ENCODE measurements around the gene SLC6A15. TPM values are rescaled to one million over a fixed set of nuclear protein-coding genes. Genes with fewer than 3 reads are reported as not detected.
A peak's percentile ranks its signal among the peaks of the same experiment; 100 is the strongest.

SLC6A15 gene
- total RNA-seq, 1 experiment from 2014 or later = 24.4 TPM

DNA sequence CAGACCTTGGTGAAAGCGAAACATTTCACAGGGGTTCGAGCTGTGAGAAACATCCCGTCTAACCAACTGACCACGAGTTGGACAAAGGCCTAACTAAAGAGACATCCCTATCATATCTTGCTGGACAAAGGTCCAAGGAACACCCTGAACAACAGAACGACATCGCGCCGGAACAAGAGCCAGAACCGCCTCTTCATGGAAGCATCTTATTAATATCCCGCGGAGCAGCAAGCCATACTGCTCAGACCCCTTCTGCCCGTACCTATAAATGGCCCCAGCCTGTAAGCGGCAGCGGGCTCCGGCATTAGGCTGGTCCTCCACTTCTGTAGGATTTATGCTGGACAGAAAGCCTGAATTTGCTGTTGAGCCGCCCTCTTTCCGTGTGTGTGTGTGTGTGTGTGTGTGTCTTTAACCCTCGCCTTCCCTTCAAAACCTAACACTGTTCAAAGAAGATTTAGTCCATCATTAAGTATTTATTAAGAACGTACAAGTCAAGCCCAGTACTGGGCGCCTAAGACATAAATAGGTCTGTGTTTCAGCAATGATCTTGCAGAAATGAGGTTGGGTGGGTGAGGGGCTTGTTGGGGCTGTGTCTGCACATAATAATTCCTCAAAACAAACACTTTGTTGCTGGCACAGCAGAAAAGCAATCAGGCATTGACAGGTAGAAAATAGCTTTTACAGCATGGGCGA lies 1.9 kb downstream of the SLC6A15 start:
- H3K27ac ChIP-seq = peak overlapping the region; percentile 72
- DNase-seq = peak; percentile 32 to 51
- no peaks in the 10 kb centered on the region for H3K36me3 ChIP-seq
- H3K9me3 ChIP-seq (replicated peaks) = no peaks in the 10 kb centered on the region
- no peaks in the 10 kb centered on the region for H3K27me3 ChIP-seq
- H3K4me3 ChIP-seq = peak overlapping the region; percentile 82
- H3K4me1 ChIP-seq = no peaks in the 10 kb centered on the region

DNA sequence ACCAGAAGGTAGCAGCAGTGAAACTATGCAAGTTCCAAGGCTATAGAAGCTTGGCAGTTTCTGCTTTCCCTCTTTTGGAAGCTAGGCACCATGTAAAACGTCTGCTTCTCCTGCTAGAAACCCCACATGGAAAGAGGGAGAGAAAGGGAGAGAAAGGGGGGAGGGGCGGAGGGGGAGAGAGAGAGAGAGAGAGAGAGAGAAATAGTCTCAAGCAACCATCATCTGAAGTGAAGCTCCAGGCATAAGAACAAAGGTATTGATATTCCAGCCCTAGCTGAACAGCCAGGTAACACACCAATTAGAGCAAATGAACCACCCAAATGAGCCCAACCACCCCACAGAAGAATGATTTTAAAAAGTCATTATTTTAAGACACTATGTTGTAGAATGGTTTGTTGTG lies 8.5 kb downstream of the SLC6A15 start:
- H3K4me1 ChIP-seq = no peaks in the 10 kb centered on the region
- H3K4me3 ChIP-seq = no peak overlapping the region
- no peak overlapping the region for H3K27ac ChIP-seq
- no peaks in the 10 kb centered on the region for H3K9me3 ChIP-seq (replicated peaks)
- no peak for DNase-seq
- no peaks in the 10 kb centered on the region for H3K27me3 ChIP-seq
- H3K36me3 ChIP-seq = no peaks in the 10 kb centered on the region

DNA sequence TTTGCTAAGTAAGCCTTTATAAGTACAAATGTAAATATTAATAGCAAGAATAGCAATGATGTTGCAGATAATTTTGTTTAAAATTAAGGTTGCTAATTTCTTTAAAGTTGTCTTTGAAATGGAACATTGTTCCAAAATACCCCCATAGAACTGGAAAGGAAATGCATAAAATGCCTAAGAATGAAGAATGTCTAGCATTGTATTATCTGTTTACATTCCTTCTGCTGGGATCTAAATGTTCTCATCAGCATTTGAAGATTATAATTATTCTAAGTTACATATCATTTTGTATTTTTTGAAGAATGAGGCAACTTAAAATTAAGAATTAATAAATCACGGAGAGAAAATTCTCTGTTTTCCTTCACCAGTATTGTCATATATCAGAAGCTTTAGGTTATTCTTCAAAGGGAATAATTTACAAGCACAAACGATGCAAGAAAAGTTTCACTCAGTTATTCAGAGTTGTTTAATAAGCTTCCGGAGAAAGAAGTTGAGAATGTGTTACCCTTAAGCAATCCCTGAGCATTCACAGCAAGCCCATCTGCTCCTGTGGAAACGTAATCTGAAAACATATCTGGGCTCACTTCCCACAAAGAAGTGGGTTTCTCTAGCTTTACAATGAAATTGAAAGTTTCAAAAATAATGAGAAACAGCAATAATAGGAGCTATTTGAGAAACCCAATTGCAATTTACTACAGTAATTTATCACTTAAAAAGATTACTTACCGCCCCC lies 21.3 kb downstream of the SLC6A15 start:
- Histone ChIP-seq H3K27me3 (no peaks in the 10 kb centered on the region), H3K36me3 (no peaks in the 10 kb centered on the region), H3K4me3 (no peak overlapping the region), H3K4me1 (no peaks in the 10 kb centered on the region), H3K27ac (no peak overlapping the region), H3K9me3 (replicated peaks) (no peaks in the 10 kb centered on the region)
- DNase-seq = no peak

DNA sequence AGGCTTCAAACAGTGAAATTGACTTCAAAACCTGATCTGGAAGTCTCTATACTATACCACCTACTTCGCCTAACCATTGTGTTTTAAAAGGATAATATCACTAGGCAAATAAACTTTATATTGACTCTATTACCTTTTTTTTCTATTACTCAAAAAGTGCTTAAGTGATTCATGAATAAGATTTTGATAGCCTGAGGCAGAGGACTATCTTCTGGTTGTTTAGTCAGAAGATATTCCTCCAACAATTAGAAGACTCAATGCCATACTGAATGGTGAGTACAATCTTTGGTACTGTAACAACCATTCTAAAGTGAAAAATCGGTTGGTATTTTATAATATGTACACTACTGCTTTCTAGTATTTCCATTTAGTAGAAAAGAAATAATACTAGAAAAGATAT lies 22.8 kb downstream of the SLC6A15 start:
- Histone ChIP-seq H3K4me1 (no peaks in the 10 kb centered on the region), H3K36me3 (no peaks in the 10 kb centered on the region), H3K27me3 (no peaks in the 10 kb centered on the region), H3K27ac (no peak overlapping the region), H3K9me3 (replicated peaks) (no peaks in the 10 kb centered on the region), H3K4me3 (no peak overlapping the region)
- DNase-seq = no peak

DNA sequence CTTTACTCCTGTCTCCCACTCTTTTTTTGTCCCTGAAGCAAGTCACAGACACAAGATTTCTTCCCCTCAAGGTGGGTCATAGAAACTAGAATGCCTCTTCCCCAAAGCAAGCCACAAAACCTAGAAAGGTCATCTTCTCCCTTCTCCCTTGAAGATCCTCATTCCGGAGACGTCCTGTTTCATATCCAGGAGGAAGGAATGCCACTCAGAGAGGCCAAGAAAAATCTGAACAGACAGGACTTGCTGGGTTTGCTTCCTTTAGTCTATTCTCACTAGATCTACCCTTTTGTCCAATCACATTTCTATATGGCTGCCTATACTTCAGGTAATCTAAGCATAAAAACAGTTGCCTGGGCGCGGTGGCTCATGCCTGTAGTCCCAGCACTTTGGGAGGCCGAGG lies 23.7 kb downstream of the SLC6A15 start:
- Histone ChIP-seq H3K4me3 (no peak overlapping the region), H3K9me3 (replicated peaks) (no peaks in the 10 kb centered on the region), H3K27ac (no peak overlapping the region), H3K36me3 (no peaks in the 10 kb centered on the region), H3K4me1 (no peaks in the 10 kb centered on the region), H3K27me3 (no peaks in the 10 kb centered on the region)
- no peak for DNase-seq

DNA sequence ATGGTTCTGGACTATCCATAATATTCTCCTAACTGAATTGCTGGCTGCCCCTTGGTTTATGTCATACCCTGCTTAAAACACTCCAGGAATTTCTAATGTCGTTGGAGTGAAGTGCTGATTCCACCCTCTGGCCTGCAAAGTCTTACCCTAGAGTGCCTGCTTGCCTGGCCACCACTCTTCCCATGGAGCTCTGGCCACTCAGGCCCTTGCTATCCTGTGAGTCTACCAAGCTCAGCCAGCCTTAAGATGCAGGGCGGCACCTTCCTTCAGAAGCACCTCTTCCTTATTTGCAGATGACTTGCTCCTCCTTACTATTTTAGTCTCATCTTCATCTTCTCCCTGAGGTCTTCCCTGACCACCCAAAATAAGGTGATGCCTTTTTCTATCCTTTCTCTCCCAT lies 35.3 kb downstream of the SLC6A15 start:
- Histone ChIP-seq H3K4me3 (no peak overlapping the region), H3K4me1 (no peaks in the 10 kb centered on the region), H3K9me3 (replicated peaks) (no peaks in the 10 kb centered on the region), H3K27me3 (no peaks in the 10 kb centered on the region), H3K27ac (no peak overlapping the region), H3K36me3 (no peaks in the 10 kb centered on the region; the same call in 1 of the 2 replicates)
- DNase-seq = no peak

DNA sequence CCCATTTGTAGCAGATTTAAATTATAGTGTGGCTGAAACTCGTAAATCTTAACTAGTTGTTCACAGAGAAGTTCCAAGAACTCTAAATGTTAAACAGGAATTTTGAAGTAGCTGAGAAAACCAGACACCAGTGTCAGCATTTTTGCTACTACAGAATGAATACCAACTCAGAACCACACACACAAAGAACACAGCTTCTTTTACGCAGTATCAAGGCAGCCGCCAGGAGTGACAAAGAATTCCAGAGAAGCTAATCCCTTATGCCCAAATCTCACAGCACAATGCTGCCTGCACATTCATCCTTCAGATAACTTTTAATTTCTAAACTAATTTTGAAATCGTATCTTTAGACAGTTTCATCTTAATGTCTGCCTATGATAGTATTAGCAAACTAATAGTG lies 37.4 kb downstream of the SLC6A15 start:
- H3K9me3 ChIP-seq (replicated peaks) = no peaks in the 10 kb centered on the region
- H3K36me3 ChIP-seq = no peaks in the 10 kb centered on the region
- no peak overlapping the region for H3K4me3 ChIP-seq
- H3K4me1 ChIP-seq = no peaks in the 10 kb centered on the region
- H3K27ac ChIP-seq = no peak overlapping the region
- no peak for DNase-seq
- no peaks in the 10 kb centered on the region for H3K27me3 ChIP-seq

DNA sequence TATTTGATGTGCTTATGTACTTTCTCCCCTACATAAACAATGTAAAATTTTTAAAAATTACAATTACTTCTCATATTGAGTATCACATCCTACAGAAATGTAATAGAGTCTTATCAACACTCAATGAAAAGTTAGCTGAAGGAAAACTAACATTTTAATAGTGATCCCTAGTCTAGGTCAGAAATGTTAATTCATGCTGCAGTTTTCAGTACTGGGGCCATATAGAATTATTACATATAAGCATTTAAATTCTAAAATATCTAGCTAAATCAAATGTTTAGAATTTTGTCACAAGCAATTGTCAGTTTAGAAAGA lies 37.8 kb downstream of the SLC6A15 start:
- H3K27ac ChIP-seq = no peak overlapping the region
- H3K27me3 ChIP-seq = no peaks in the 10 kb centered on the region
- no peak overlapping the region for H3K4me3 ChIP-seq
- no peaks in the 10 kb centered on the region for H3K9me3 ChIP-seq (replicated peaks)
- no peaks in the 10 kb centered on the region for H3K36me3 ChIP-seq
- no peak for DNase-seq
- H3K4me1 ChIP-seq = no peaks in the 10 kb centered on the region

DNA sequence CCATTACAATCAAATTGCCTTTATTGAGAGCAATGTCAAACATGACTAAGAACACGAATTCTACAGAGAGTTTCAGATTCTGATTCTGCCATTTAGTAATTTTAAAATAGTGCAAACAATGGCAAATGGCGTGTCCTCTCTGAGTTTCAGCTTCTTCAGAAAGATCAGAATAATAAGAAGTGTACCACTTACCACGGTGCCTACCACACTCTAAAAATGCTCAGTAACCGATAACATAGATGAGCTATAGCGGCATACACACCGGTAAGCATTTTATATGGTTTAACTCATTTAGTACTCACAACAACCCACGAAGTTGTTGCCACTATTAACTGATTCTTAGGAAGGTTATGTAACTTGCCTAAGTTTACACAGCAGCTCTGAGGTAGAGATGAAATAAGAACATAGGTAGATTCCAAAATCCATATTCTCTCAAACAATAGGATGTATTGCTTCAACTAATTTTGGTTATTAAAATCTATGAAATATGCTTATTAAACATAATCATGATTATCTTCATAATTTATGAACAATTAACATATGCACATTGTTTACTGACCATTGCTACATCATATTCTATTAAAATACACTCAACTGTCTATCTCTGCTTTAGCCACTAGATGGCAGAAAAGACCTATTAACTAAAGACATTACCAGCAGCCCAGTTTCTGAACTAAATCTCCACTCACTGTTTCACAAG lies 38.3 kb downstream of the SLC6A15 start:
- no peaks in the 10 kb centered on the region for H3K4me1 ChIP-seq
- H3K36me3 ChIP-seq = no peaks in the 10 kb centered on the region
- no peak overlapping the region for H3K4me3 ChIP-seq
- H3K9me3 ChIP-seq (replicated peaks) = no peaks in the 10 kb centered on the region
- DNase-seq = peak; percentile 4 to 70
- no peaks in the 10 kb centered on the region for H3K27me3 ChIP-seq
- H3K27ac ChIP-seq = no peak overlapping the region

DNA sequence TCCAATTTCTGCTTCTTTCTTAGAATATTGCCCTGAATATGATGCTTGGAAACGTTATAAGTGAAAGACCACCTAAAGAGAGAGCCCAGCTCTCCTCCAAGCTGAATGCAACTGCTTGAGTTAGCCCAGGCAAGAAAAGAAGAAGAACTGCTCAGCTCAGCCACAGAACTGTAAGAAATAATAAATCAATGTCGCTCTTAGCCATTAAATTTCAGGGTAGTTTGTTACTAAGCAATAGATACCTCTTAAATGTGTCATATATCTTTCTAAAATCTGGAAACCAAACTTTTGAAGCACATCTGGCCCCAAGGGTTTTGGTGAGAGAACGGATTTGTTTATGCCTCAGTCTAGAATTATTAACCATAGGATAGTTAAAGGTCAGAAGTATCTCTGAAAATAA lies 50.4 kb downstream of the SLC6A15 start:
- Histone ChIP-seq H3K9me3 (replicated peaks) (no peaks in the 10 kb centered on the region), H3K4me1 (no peaks in the 10 kb centered on the region), H3K4me3 (no peak overlapping the region), H3K27me3 (no peaks in the 10 kb centered on the region), H3K36me3 (no peaks in the 10 kb centered on the region), H3K27ac (no peak overlapping the region)
- DNase-seq = no peak

DNA sequence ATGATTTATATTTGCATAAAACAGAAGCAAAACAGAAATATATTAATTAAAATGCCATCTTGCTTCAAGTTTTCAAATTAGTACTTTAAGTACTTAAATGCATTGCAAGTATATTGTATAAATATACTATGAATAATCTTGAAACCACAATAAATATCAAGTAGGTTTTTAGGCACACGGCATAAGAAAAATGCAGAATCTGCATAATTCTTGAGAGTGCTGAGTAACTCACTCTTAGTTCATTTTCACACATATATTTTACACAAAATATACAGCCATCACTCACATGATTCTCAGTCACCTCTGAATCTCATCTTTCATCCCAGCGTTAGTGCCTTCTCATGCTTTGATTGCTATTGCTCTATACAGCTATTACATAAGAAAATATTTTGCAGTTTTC lies 51.9 kb downstream of the SLC6A15 start:
- Histone ChIP-seq H3K27me3 (no peaks in the 10 kb centered on the region), H3K36me3 (no peaks in the 10 kb centered on the region), H3K4me3 (no peak overlapping the region), H3K27ac (no peak overlapping the region), H3K4me1 (no peaks in the 10 kb centered on the region), H3K9me3 (replicated peaks) (no peaks in the 10 kb centered on the region)
- DNase-seq = no peak

DNA sequence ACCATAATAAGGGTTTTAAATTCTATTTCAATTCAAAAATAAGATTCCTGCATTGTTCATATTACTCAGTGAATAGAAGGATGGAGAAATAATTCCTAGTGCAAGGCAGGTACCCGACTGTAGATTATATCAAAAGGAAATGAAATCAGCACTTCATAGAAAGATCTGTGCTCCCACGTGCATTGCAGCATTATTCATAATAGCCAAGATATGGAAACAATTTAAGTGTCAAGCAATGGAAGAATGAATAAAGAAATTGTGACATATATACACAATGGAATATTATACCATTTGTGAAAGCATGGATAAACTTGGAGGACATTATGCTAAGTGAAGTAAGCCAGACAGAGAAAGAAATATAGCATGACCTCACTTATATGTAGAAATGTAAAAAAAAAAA lies 53.8 kb downstream of the SLC6A15 start:
- Histone ChIP-seq H3K4me1 (no peaks in the 10 kb centered on the region), H3K36me3 (no peaks in the 10 kb centered on the region), H3K4me3 (no peak overlapping the region), H3K27ac (no peak overlapping the region), H3K27me3 (no peaks in the 10 kb centered on the region), H3K9me3 (replicated peaks) (no peaks in the 10 kb centered on the region)
- DNase-seq = no peak

DNA sequence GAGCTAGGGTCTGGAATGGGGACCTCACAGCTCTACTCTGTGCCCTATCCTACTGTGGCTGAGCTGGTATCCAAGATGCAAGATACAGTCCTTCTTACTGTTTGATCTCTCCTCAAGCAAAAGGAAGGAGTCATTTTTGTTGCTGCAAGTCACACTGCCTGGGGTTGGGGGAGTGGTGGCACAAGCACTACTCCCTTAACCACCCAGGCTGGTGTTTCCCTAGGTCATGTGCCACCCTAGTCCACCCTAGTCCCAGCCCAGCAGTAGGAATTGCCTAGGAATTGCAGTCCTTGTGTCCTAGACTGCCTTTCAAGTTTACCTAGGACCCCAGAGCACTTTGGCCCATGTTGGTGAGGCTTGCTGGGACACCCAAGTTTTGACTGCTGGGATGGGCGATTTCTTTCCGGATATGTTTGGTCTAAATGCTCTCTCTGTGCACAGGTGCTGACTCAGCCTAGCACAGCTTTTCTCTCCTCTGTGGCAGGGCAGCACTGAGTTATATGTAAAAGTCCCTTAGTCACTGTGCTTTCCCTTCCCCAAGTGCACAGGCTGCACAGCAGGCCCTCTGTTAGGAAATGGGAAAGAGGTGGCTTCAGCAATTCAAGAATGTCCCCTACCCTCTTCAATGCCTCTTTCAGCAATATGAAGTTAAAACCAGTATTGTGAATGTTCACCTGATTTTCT lies 54.9 kb downstream of the SLC6A15 start:
- Histone ChIP-seq H3K4me1 (no peaks in the 10 kb centered on the region), H3K27me3 (no peaks in the 10 kb centered on the region), H3K4me3 (no peak overlapping the region), H3K9me3 (replicated peaks) (no peaks in the 10 kb centered on the region), H3K36me3 (no peaks in the 10 kb centered on the region), H3K27ac (no peak overlapping the region)
- DNase-seq = no peak

DNA sequence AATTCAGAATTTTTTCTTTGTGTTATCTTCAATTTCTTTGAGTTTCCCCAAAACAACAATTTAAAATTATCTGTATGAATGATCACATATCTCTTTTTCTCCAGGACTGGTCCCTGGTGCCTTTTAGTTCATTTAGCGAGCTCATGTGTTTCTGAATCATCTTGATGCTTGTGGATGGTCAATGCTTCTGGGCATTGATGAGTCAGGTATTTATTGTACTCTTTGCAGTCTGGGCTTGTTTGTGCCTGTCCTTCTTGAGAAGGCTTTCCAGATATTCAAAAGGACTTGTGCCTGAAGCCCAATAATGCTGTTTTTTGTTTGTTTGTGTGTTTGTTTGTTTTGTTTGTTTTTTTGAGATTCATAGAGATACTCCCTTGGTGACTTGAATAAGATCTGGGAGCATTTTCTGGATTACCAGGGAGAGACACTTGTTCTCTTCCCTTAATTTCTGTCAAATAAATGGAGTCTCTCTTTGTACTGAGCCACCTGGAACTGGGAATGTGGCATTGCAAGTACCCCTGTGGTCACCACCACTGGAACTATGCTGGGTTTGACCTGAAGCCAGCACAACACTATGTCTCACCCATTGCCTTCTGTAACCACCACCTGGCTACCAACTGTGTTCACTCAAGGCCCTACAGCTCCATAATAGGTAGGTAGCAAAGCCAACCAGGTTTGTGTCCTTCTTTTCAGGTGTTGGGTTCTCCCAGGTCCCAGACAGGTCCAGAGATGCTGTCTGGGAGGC lies 56.3 kb downstream of the SLC6A15 start:
- Histone ChIP-seq H3K9me3 (replicated peaks) (no peaks in the 10 kb centered on the region), H3K27ac (no peak overlapping the region), H3K36me3 (no peaks in the 10 kb centered on the region), H3K27me3 (no peaks in the 10 kb centered on the region), H3K4me1 (no peaks in the 10 kb centered on the region), H3K4me3 (no peak overlapping the region)
- DNase-seq = no peak
